CD4-positive, alpha-beta T cell (primary cell): ENCODE results near the gene WWOX. TPM values are rescaled to one million over a fixed set of nuclear protein-coding genes. Genes with fewer than 3 reads are reported as not detected.

Experiments used
- ATAC-seq: fragments of 200-7000 bp; cut with Tn5 transposase; one replicate; pipeline ENCODE4 v1.10.0; 2022; ENCODE audit warnings: mild to moderate bottlenecking; ENCODE audit not compliant: poor library complexity
- CTCF ChIA-PET: fragments of 350-600 bp; sonication (Branson Sonifier 250); formaldehyde crosslinking; loops from one replicate; lab custom pipeline; 2021; ENCODE audit warnings: antibody characterized with exemption, inconsistent platforms; lab: Charles Lee
- POLR2A ChIA-PET: fragments of 350-600 bp; sonication (Branson Sonifier 250); formaldehyde crosslinking; loops from one replicate; lab custom pipeline; 2021; ENCODE audit warnings: antibody characterized with exemption, inconsistent platforms; lab: Charles Lee
- DNase-seq, 14 experiments: peaks; one replicate each; pipeline ENCODE4 v3.0.0-alpha.2; 2013 to 2020; ENCODE audit warnings: mixed read lengths in 2 of 14
- H3K27ac ChIP-seq, 2 donors: one replicate each; pipeline versions ENCODE4 v1.5.1 to v1.7.0; 2013; ENCODE audit warnings: low read length in 2 of 2, low read depth in 1 of 2, mild to moderate bottlenecking in 1 of 2
- H3K27me3 ChIP-seq, 2 experiments: 1 replicate in 1 of 2; 2 replicates in 1 of 2; pipeline versions ENCODE4 v1.6.1 to v1.7.0; 2013; ENCODE audit warnings: low read length in 2 of 2, control low read depth in 1 of 2, mild to moderate bottlenecking in 1 of 2, moderate library complexity in 1 of 2; ENCODE audit not compliant: insufficient read depth in 2 of 2, control insufficient read depth in 1 of 2
- H3K36me3 ChIP-seq: one replicate; pipeline ENCODE4 v1.6.1; 2013; ENCODE audit warnings: low read length, control low read depth; ENCODE audit not compliant: insufficient read depth
- H3K4me1 ChIP-seq: one replicate; pipeline ENCODE4 v1.6.1; 2013; ENCODE audit warnings: low read length, control low read depth; ENCODE audit not compliant: insufficient read depth
- H3K4me3 ChIP-seq: one replicate; pipeline ENCODE4 v1.5.1; 2013; ENCODE audit warnings: mild to moderate bottlenecking, low read length, moderate library complexity
- H3K9me3 ChIP-seq, 2 experiments: 1 replicate in 1 of 2; 2 replicates in 1 of 2; pipeline versions ENCODE4 v1.6.1 to v1.7.0; 2013; ENCODE audit warnings: low read length in 2 of 2, mild to moderate bottlenecking in 2 of 2, control low read depth in 1 of 2, moderate library complexity in 1 of 2; ENCODE audit not compliant: control insufficient read depth in 1 of 2, insufficient read depth in 1 of 2
- H3K27ac Mint-ChIP-seq: one replicate; pipeline ENCODE4 v1.8.0; 2020; ENCODE audit warnings: mixed read lengths
- H3K27me3 Mint-ChIP-seq: one replicate; pipeline ENCODE4 v1.8.0; 2021; ENCODE audit warnings: mixed read lengths
- H3K36me3 Mint-ChIP-seq: one replicate; pipeline ENCODE4 v1.8.0; 2021; ENCODE audit warnings: low read depth, mixed read lengths
- H3K4me1 Mint-ChIP-seq: one replicate; pipeline ENCODE4 v1.8.0; 2021; ENCODE audit warnings: low read depth, mixed read lengths
- H3K4me3 Mint-ChIP-seq: one replicate; pipeline ENCODE4 v1.8.0; 2020; ENCODE audit warnings: mild to moderate bottlenecking, mixed read lengths
- H3K9me3 Mint-ChIP-seq: one replicate; pipeline ENCODE4 v1.8.0; 2020; ENCODE audit warnings: mixed read lengths
- intact Hi-C, 2 experiments: fragments of 100-400 bp; cut with DNase I in 1 of 2; cut with micrococcal nuclease in 1 of 2; formaldehyde crosslinking; loops; one replicate each; pipeline versions ENCODE4 v1.15.1 to v1.9.0; 2023 to 2025; cut with DNase I, micrococcal nuclease
- total RNA-seq, 174 experiments: library from RNA in 2 of 174; stranded (reverse) in 2 of 174; gene quantifications; one replicate each; pipeline ENCODE4 v1.2.3 and lab custom pipeline; 2021 to 2026
- TF ChIP-seq, protein P1 (sequence below): fragments of 200-600 bp; IDR thresholded peaks from one replicate; pipeline ENCODE4 v1.8.0; 2022; ENCODE audit warnings: antibody characterized with exemption, mild to moderate bottlenecking

WWOX gene
- total RNA-seq, 2 experiments from 2014 or later = 19.3 to 21.7 TPM

DNA sequence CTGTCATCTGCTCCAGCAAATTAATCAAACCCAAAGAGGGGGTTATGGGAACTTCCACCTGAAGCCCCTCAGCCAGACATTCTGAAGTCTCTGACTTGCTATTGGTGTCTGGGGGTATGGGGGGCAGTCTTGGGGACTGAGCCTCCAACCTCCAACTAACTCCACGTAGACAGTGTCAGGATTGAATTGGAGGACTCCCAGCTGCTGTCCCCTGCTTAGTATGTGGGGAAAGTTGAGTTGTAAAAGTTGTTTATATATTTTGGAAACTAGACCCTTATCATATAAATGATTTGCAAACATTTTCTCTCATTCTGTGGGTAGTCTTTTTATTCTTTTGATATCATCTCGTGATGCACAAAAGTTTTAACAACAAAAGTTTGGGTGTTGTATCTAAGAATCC lies 689.2 kb downstream of the WWOX start:
- ATAC-seq (no peak), DNase-seq (no peak)
- H3K36me3 Mint-ChIP-seq = no peaks in the 10 kb centered on the region
- H3K4me3 ChIP-seq = no peak overlapping the region
- no peaks in the 10 kb centered on the region for H3K27me3 Mint-ChIP-seq
- H3K9me3 ChIP-seq = no peaks in the 10 kb centered on the region
- H3K9me3 Mint-ChIP-seq = no peaks in the 10 kb centered on the region
- CTCF ChIA-PET = no interaction called here
- intact Hi-C loops = no loop called here
- H3K4me3 Mint-ChIP-seq = no peak overlapping the region
- no peak overlapping the region for H3K27ac Mint-ChIP-seq
- POLR2A ChIA-PET = no interaction called here
- H3K27me3 ChIP-seq = no peaks in the 10 kb centered on the region
- H3K27ac ChIP-seq = no peak overlapping the region
- TF ChIP-seq, protein P1, sequence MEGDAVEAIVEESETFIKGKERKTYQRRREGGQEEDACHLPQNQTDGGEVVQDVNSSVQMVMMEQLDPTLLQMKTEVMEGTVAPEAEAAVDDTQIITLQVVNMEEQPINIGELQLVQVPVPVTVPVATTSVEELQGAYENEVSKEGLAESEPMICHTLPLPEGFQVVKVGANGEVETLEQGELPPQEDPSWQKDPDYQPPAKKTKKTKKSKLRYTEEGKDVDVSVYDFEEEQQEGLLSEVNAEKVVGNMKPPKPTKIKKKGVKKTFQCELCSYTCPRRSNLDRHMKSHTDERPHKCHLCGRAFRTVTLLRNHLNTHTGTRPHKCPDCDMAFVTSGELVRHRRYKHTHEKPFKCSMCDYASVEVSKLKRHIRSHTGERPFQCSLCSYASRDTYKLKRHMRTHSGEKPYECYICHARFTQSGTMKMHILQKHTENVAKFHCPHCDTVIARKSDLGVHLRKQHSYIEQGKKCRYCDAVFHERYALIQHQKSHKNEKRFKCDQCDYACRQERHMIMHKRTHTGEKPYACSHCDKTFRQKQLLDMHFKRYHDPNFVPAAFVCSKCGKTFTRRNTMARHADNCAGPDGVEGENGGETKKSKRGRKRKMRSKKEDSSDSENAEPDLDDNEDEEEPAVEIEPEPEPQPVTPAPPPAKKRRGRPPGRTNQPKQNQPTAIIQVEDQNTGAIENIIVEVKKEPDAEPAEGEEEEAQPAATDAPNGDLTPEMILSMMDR = no peak
- no peaks in the 10 kb centered on the region for H3K36me3 ChIP-seq
- H3K4me1 ChIP-seq = peaks cover 9% of the 10 kb centered on the region
- no peaks in the 10 kb centered on the region for H3K4me1 Mint-ChIP-seq

DNA sequence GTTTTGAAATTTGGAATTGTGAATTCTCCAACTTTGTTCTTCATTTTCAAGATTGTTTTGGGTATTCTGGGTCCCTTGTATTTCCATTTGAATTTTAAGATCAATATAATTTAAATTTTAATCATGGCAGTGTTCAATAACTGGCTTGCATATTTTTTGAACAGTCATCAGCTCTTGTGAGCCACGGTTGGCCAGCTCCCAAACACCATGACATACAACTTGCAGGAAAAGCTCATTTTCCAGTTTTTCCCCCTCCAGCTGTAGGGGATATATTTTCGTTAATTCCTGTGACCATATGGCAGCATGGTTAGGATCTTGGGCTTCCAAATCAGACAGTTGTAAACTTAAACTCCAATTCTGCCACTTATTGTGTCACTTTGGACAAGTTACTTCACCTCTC lies 690.1 kb downstream of the WWOX start:
- CTCF ChIA-PET = no interaction called here
- Mint-ChIP-seq H3K27ac (no peak overlapping the region), H3K4me3 (no peak overlapping the region), H3K4me1 (no peaks in the 10 kb centered on the region), H3K36me3 (no peaks in the 10 kb centered on the region), H3K9me3 (no peaks in the 10 kb centered on the region), H3K27me3 (no peaks in the 10 kb centered on the region)
- no peaks in the 10 kb centered on the region for H3K36me3 ChIP-seq
- H3K27me3 ChIP-seq = no peaks in the 10 kb centered on the region
- no peaks in the 10 kb centered on the region for H3K9me3 ChIP-seq
- no peak overlapping the region for H3K27ac ChIP-seq
- POLR2A ChIA-PET = no interaction called here
- ATAC-seq (no peak), DNase-seq (no peak)
- H3K4me3 ChIP-seq = no peak overlapping the region
- TF ChIP-seq, protein P1 = no peak
- peaks cover 9% of the 10 kb centered on the region for H3K4me1 ChIP-seq
- intact Hi-C loops = no loop called here

DNA sequence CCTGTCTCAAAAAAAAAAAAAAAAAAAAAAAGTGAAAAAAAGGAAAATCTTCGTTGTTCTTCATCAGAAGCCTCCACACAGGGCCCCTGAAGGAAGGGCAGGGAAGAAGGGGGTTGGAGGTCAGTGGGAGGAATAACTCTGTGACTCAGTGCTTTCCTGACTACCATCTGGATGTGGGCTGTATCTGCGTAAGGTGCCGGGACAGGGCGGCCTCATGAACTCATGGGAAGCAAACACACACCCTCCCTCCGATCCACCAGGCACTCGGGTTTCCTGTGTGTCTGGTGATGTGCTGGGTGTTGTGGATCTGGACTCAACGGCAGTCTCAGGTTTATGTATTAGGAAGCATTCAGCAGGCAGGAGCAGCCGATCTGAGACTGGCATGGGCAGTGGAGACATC lies 691.6 kb downstream of the WWOX start:
- TF ChIP-seq, protein P1 = no peak
- CTCF ChIA-PET = no interaction called here
- H3K4me3 ChIP-seq = no peak overlapping the region
- H3K36me3 Mint-ChIP-seq = no peaks in the 10 kb centered on the region
- H3K36me3 ChIP-seq = no peaks in the 10 kb centered on the region
- no peaks in the 10 kb centered on the region for H3K9me3 ChIP-seq
- no peaks in the 10 kb centered on the region for H3K27me3 Mint-ChIP-seq
- H3K4me3 Mint-ChIP-seq = no peak overlapping the region
- ATAC-seq (no peak), DNase-seq (no peak)
- no peaks in the 10 kb centered on the region for H3K4me1 Mint-ChIP-seq
- no peaks in the 10 kb centered on the region for H3K27me3 ChIP-seq
- H3K4me1 ChIP-seq = peaks cover 12% of the 10 kb centered on the region
- POLR2A ChIA-PET = no interaction called here
- intact Hi-C loops = no loop called here
- H3K27ac Mint-ChIP-seq = no peak overlapping the region
- H3K9me3 Mint-ChIP-seq = no peaks in the 10 kb centered on the region
- no peak overlapping the region for H3K27ac ChIP-seq
